MM.1S (cell line): ENCODE measurements around the gene KLHL8.

Experiments
- CTCF ChIP-seq: fragments of 300-600 bp; sonication (generic); IDR thresholded peaks from 2 replicates; pipeline ENCODE4 v1.5.1; 2016; ENCODE audit warnings: antibody characterized with exemption, low read length, mixed read lengths
- EZH2phosphoT487 ChIP-seq: fragments of 300-600 bp; sonication (generic); IDR thresholded peaks from 2 replicates; pipeline ENCODE4 v1.6.1; 2018; ENCODE audit warnings: antibody characterized with exemption, low read length

- no peak for TF ChIP-seq CTCF
- TF ChIP-seq EZH2phosphoT487 = no peak
Observed at GRCh38 chr4:87120010-87120409, 100.4 kb downstream of the KLHL8 start.
